Stimulated activated CD4-positive, alpha-beta T cell treated with anti-CD3 and anti-CD28 coated beads, Interleukin-15, amount 100 ng/mL, for 24 hours (primary cell): ENCODE results near the gene PTH1R.

Experiments used
- DNase-seq: peaks from one replicate; pipeline ENCODE4 v3.0.0-alpha.2; 2020

Gene PTH1R

DNA sequence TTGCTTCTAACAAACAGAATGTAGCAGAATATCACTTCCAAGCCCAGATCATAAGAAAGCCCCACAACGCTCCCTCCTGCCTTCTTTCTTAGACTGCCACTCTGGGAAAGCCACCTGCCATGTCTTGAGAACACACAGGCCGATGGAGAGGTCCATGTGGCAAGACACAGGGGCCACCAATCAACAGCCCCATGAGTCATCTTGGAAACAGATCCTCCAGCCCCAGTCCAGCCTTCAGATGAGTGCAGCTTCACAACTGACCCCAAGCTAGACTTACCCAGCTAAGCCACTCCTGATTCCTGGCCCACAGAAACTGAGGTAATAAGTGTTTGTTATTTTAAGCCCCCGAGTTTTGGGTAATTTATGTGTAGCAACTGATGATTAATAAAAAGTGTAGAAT is 39.7 kb downstream of the PTH1R start:
- no peak for DNase-seq

DNA sequence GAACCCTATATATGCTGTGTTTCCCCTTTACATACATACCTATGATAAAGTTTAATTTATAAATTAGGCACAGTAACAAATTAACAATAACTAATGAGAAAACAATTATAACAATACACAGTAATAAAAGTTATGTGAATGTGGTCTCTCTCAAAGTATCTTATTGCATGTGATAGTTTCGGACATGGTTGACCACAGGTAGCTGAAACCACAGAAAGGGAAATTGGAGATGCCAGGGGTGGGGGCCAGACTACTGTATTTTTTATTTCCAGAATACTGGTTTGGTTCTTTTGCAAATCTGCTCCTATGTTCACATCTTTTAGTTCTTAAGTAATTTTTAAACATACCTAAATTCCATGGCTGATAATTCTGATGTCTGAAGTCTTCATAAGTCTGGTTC is 40.7 kb downstream of the PTH1R start:
- no peak for DNase-seq

DNA sequence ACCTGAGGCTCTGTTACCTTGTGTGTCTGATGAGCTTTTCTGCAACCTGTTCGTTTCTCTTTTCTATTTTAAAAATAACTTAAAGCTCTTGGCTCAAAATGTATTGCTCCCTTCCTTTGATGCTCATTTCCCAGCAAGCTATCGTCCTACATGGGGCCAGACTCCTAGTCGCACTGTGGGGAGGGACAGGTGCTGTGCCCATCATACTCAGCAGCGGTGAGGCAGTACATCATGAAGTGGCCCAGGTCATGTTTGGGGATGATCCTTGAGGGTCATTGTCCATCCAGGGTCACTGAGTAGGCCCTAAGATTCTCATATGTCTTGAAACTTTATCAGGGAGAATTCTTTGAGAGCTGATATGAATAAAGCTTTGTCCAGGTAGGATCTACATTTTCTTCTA is 41.1 kb downstream of the PTH1R start:
- DNase-seq: no peak

DNA sequence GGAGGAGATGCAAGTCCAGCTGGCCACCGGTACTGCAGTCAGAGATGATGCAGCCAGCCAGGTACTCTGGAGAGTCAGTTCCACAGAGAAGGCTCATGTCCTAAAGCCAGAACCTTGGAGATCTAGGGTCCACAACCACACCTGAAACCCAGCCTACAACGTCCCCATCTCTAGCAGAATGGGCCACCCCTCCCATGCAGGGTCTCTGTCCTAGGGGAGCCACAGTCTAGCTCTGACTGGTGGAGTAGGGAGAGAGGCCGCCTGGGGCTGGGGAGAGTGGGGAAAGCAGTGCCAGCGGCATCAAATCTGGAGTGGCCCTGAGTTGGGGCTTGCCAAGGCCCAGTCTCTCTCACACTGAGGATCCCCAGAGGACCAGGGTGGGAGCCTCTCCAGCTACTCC is 43.5 kb downstream of the PTH1R start:
- DNase-seq: no peak

DNA sequence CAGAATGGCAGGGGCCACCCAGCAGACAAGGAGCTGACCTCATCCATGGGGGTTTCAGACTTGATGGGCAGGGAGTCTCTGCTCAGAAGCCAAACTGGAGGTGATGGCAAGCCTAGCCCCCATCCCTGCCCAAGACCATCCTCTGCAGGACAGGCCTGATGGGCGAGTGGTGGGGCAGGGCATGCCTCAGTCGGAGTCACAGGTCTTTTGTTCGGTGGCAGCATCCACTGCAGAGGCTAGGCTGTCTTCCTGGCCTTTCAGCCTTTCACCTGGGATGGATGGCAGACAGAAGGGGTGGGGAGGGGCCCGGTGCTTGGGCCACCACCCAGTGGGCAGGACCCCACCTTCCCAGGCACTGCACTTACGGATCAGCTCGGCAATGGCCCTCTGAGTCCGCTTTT is 44.4 kb downstream of the PTH1R start:
- no peak for DNase-seq

DNA sequence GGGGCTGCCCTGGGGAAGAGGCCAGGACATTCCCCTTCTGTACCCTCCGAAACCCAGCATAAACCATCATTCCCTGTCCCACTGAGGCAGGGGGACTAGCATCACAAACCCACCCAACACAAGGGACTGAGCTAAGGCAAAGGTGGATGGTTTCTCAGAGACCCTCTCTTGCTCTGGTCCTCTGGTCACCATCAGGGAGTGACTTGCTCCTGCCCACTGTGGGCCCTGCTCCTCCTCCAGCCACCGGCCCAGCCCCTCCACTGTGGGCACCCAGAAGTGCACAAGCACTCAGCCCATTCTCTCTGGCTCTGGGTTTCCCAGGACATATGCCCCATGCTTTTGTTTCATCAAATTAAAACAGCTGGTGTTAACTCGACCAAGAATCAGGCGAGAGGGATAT is 44.9 kb downstream of the PTH1R start:
- DNase-seq: no peak

DNA sequence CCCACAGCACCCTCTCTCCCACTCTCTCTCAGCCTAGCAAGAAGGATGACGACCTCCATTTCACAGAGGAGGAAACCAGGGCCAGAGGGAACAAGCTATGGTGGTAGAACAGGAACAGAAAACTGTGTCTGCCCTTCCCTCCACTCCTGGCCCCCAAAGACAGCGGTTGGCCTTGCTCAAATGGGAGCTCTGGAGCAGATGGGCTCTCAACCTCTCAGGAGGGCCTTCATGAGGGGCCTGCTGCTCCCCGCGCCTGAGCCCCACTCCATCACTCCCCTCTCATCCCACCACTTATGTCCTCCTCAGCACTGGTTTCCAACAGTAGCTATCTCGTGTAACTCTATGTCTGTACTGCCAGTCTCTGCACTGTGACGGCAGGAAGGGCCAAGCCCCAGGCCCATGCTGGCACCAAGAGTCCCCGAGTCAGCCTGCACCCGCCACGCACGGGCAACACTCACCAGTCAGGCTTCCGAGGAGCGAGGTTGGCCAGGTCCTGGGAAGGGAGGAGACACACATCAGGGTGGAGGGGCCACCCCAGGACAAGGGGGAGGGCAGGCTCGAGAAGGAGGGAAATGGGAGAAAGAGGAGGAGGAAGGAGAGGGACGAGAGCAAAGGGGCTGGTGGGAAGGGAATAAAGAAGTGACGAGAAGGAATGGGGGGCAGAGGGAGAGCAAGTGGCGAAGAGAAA is 45.5 kb downstream of the PTH1R start:
- DNase-seq: no peak

DNA sequence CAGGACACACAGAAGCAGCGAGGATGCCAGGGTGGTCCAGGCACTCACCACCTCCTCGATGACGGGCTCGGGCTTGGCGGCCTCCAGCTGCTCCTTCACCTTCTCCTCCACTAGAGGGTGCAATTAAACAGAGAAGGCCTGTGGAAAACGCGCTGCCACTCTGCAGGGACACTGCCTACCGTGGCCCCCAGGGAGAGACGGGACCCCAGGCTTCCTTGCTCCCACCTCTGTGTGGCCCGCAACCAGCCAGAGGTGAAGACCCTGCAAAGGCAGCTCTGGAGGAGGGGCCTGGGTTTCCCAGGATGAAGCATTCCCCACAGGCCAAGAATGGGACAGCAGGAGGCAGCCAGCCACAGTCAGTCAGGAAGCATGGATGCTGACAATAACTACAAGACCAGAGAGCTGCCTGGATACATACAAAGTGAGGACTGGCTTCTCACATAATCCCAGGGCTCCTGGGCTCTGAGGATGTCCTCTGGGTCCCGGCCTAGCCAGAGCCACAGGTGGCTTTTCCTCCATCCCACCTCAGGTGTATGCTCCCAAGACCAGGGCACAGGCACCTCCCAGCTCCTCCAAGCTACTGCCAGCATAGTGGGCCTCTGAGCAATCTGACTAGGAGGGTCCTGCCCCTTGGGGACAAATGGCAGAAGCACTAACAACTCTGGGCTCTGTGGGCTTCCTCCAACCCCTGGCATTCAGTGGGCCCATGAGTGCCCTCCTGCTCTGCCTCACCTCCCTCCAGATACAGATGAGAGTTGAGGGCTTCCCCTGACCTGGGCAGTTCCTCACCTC is 46.2 kb downstream of the PTH1R start:
- peak; percentile 51 for DNase-seq

DNA sequence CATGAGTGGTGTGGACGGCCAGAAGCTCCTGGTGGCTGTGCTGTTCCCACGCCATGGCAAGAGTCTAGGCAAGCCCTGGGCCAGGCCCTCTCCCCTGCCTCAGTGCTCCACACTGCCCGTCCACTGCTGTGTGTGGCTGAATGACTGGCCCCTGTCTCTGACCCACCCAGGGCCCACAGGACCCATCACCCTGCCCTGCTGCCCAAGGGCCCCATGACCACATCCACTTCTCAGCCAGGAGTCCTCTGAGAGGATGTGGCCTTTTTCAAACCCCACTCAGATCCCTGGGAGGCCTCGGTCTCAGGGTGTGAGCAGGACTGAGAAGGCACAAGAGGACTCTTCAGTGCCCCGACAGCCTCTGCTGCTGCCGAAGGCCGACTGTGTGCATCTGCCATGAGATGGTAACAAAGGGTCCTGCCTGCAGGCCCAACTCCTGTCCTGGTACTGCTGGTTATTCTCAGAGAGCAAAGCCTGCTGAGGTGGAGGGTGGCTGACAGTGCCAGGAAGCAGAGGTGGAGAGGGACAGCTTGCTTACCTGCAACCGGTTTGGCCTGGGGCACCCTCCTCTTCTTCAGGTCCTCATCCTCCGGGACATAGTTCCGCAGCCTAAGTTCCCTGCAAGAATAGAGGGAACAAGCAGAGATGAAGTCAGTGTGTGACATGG is 47.5 kb downstream of the PTH1R start:
- DNase-seq: no peak

DNA sequence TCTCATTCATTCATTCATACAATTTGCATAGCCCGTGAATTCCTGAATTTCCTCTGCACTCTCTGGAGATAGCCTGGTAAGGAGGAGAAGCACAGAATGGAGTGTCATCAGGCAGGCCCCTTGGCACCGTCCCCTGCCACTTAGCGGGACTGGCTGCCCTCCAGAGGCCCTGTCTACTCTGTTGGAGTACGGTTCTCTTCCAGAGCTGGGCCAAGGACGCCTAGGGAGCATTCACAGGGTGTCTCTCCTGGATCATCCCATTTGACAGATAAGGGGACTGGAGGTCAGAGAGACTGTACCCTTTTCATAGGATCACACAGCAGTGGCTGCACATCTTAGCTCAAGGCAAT is 48.0 kb downstream of the PTH1R start:
- no peak for DNase-seq

DNA sequence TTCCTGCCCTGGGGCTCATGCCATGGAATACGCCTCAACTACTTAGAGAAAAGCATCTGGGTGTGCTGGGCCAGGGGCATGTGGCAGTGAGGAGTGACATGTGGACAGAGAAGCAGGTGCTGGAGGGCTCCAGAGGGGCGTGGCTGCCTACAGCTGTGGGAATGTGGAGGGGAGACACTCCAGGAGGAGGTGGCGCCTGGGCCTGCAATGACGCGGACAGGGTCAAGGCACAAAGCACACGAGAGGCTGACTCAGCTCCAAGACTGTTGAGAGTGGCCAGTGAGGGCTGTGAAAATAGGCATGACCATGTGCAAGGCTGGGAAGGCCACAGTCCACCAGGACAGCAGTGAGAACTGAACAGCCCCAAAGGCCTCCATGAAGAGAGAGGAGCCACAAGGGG is 48.5 kb downstream of the PTH1R start:
- no peak for DNase-seq

DNA sequence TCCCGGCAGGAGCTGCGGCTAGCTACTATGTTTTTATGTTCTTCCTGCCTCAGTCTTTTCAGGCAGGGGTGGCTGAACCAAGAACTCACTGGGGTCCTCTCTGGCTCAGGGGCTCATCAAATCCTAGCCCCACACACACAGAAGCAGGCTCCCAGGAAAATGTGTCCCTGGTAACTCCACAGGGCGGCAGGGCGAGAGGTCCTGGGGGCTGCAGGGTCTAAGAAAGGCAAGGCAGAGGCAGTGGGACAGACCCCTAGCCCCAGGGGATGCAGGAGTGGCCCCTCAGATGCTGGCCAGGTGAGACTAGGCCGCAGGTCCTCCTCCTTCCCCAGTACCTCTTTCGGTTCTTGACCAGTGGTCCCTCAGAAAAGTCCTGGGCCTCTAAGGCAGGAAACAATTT is 48.9 kb downstream of the PTH1R start:
- no peak for DNase-seq

DNA sequence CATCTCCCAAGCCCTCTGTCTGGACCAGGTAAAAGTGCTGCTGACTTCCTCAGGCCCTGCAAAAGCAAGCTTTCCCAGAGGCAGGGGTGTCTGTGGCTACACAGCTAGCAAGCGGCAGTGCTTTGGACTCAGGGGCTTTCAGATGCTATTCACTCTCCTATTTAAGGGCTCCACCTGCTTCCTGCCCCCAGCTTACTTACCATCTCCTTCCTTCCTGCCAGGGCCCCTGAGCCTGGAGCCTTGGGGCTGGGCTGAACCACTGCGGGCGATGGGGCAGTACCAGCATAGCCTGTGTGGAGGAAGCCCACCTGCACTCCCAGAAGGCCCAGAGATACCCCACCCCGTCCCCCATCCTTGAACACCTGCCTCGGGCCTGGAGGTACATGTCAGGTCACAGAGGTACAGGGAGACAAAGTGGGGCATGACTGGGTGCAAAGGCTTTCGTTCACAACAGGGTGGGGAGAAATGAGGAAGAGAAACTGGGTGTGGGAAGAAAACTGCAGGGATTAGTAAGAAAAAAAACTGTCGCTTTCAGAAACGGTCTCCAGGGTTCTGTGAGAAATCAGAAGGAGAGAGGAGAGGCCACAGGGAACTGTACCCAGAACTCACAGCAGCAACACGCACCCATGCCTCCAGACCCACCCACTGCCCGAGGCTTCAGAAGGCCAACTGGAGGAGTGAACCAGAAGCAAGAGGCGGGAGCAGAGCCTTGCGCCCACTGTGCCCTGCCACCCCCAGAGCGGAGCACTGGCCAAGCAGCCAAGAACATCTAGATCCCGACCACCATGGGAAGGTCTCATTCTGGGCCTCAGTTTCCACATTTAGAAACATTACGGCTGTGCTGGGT is 49.6 kb downstream of the PTH1R start:
- DNase-seq: no peak

DNA sequence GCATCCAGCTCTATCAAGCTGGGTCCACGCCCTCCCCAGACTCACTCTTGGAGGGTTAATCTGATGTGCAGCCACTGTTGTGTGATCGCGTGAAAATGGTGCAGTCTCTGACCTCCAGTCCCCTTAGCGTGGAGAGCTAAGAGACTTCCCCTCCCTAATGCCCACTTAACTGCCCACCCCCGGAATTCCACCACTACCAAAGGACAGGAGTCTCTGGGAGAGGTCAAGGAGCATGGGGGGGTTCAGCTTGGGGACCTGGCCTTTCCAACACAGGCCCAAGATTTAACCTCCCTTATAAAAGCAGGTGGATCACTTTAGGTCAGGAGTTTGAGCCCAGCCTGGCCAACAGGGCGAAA is 50.2 kb downstream of the PTH1R start:
- DNase-seq: no peak

DNA sequence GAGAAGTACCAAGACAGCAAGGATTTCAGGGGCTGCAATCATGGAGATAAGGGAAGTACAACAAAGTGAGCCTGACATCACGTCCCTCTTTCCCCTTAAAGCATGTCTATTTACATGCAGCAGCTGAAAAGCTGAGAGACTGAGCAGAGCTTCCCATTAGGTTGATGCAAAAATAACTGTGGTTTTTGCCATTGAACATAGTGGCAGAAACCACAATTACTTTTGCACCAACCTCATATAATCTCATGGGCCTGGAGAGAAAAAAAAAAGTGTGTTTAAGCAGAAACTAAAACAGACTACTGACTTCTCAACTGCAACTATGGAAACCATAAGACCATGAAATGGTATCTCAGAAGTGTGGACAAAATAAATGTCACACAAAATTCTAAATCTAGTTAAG is 50.8 kb downstream of the PTH1R start:
- no peak for DNase-seq

DNA sequence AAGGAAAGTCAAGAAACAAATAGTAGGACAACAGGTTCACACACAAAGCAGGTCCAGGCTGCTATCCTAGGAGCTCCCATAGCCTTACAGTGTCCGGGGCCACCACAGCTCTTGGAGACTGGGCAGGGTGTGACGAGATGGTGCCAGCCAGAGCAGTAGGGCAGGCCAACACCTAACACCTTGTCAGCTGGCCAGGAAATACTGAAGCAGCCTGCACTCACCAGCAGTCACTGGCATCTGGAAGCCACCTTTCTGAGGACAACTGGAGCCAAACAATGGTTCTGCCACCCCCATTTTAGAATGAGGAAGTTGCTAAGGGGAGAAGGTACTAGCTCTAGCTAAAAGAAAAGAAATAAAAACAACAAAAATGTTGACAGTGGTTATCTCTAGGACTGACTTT is 51.8 kb downstream of the PTH1R start:
- DNase-seq: no peak

DNA sequence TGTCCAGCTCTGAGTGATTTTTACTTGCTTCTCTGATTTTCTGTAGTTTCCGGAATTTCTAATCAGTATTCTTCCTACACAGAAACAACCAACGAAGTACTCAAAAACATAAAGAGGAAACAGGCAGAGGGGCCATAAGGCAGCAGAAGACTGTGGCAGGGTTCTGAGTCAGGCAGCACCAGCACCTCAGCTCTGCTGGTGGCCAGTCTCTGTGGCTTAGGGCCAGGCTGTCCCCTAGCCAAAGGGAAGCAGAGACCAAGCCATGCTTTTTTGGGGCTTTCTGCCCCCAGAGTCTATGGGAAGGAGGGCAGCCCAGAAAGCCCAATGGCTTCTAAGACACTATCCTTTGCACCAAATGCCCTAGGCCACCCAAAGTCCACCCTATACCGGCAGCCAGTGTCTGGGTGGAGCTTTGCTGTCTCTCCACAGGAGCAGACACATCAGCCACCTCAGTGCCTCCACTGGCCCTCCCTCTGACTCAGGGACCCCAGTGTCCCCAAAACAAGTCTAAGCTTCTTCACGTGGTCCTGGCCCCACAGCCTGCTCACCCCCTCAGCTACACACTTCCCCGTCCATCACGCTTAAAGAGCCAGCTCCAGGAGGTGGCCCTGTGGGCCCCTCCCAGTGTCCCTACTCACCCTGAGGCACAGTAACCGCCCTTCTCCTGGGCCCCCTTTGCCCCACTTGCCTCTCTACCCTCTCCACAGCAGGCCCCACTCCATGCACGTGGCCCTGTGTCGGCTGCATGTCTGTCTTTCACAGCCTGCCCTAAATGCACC is 52.8 kb downstream of the PTH1R start:
- DNase-seq: no peak

DNA sequence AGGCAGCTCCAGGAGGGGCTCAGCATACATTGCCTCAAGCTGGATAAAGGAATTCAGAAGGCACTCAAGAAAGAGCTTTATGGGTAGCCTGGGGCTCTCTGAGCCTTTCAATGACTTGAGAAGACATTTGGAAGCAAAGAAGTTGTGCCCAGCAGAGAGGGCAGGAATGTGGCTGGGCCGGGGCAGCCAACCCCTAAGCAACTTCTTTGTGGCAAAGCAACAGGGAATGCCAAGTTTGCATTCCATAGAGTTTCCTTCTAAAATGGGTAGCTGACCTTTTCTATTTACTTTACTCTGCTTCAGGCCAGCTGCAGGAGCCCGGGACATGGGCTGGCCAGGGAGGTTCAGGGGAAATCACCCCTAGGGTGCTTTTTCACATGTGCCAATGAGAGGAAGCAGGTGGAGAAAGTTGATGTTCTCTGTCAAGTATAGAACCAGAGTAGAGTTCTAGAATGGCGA is 53.5 kb downstream of the PTH1R start:
- DNase-seq: no peak

DNA sequence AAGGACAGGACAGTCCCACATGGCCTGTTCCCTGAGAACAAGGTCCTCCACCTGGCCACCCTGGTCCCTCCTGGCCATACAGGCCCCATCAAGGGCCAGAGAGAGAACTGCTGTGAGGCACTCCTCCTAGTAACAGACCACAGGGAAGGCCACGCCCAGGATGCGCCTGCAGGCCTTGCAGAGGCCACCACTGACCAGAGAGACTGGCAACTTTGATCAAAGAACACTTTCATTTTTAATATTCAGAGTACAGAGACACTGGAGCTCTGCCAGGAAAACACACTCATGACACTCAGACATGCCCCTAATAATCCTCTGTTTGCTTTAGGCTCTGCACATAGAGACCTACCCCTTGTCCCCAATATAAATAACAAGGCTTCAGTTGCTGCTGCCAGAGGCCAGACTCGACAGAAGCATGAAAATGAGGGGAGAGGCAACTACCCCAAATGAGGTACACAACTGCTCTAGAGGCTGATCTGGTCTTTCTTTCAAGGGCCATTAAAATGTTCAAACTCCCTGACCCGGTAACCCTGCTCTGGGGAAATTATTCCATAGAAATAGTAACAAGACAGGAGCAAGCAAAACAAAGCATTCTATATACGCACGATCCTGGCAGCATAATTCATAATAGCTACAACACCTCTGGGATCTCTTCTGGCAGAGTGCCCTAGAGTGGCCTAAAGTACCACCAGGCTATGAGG is 54.3 kb downstream of the PTH1R start:
- DNase-seq: no peak

DNA sequence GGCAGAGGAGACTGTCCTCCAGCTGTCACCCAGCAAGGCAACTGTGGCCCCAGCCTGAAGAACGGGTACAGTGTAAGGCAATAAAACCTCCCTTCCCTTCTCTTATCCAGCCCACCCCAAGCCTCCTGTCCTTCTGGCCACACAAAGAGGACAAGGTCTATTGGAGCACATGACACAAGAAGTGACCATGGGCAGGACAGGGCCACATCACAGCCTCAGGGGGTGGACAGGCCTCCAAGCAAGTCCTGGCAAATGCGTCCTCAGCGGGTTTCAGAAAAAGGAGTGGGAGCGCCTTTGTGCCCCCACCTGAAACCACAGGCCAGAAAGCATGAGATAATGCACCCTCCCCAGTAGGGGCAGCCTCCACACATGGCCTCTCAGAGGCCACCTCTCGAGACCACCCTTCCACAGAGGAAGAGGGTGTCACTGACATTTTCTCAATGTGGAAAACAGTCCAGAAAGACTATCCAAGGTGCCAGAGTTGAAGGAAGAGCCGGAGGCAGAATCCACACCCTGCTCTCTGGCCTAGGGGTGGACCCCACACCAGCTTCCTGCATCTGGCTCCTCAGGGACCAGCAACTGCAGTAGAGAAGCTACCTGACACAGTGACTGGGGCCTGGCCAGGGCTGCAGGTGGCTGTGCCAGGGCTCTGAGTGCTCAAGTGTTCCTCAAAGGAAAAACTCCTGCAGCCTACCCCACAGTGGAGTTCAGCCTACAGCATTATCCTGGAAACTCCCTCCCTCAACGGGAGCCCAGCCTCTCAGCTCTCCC is 55.1 kb downstream of the PTH1R start:
- DNase-seq: no peak

DNA sequence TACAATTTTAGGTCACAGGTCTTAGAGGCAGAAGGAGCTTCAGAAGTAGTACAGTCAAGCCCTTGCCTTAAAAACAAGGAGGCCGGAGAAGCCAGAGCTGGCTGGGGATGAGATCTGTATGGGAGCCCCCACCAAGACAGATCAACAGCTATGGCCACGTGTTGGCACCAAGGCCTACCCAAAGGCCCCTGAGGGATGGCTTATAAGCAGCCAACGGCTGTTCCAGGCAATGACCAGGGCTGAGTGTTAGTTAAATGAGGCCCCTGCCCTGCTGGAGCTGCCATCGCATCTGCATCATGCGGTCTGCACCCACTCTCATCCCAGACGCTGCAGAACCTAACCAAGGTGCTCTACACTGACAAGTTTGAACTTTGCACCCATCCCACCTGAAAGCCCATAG is 55.7 kb downstream of the PTH1R start:
- no peak for DNase-seq
